ENCODE data around the gene COQ4.

Gene COQ4

DNA sequence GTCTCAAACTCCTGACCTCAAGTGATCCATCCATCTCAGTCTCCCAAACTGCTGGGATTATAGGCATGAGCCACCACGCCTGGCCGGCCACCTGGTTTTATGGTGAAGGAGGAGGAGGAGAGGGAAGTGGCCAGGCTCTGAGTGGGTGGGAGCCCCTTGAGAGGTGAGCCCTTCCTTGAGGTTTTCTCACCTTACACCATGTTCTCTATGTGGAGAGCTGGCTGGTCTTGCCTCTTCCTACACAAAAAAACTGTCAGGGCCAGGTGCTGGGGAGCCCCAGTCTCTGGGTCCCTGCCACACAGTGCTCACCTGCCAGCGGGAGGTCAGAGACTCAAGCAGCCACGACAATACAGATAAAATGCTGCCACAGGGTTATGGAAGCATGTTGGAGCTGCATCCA, 28.5 kb upstream of the COQ4 start:
- Histone ChIP-seq H3K4me3 (replicated peaks; ENCODE audit: insufficient read depth, low read length) (no peak overlapping the region), H3K27ac (replicated peaks) (no peak overlapping the region), H3K27me3 (ENCODE audit: insufficient read depth, poor library complexity, severe bottlenecking) (no peaks in the 10 kb centered on the region)
- DNase-seq (ENCODE audit: low read depth in 1 of 2, low spot score in 1 of 2): no peak
- TF ChIP-seq GABPA (IDR thresholded peaks at IDR 0.05; ENCODE audit: low read depth) (no peak), POLR2AphosphoS5 (IDR thresholded peaks at IDR 0.05; ENCODE audit: low read depth) (no peak), SPI1 (IDR thresholded peaks at IDR 0.05; ENCODE audit: borderline replicate concordance, low read depth) (no peak)
- TF ChIP-seq, protein P1, sequence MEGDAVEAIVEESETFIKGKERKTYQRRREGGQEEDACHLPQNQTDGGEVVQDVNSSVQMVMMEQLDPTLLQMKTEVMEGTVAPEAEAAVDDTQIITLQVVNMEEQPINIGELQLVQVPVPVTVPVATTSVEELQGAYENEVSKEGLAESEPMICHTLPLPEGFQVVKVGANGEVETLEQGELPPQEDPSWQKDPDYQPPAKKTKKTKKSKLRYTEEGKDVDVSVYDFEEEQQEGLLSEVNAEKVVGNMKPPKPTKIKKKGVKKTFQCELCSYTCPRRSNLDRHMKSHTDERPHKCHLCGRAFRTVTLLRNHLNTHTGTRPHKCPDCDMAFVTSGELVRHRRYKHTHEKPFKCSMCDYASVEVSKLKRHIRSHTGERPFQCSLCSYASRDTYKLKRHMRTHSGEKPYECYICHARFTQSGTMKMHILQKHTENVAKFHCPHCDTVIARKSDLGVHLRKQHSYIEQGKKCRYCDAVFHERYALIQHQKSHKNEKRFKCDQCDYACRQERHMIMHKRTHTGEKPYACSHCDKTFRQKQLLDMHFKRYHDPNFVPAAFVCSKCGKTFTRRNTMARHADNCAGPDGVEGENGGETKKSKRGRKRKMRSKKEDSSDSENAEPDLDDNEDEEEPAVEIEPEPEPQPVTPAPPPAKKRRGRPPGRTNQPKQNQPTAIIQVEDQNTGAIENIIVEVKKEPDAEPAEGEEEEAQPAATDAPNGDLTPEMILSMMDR (IDR thresholded peaks at IDR 0.05; ENCODE audit: insufficient read depth, low read length): no peak
- TF ChIP-seq, protein P2, sequence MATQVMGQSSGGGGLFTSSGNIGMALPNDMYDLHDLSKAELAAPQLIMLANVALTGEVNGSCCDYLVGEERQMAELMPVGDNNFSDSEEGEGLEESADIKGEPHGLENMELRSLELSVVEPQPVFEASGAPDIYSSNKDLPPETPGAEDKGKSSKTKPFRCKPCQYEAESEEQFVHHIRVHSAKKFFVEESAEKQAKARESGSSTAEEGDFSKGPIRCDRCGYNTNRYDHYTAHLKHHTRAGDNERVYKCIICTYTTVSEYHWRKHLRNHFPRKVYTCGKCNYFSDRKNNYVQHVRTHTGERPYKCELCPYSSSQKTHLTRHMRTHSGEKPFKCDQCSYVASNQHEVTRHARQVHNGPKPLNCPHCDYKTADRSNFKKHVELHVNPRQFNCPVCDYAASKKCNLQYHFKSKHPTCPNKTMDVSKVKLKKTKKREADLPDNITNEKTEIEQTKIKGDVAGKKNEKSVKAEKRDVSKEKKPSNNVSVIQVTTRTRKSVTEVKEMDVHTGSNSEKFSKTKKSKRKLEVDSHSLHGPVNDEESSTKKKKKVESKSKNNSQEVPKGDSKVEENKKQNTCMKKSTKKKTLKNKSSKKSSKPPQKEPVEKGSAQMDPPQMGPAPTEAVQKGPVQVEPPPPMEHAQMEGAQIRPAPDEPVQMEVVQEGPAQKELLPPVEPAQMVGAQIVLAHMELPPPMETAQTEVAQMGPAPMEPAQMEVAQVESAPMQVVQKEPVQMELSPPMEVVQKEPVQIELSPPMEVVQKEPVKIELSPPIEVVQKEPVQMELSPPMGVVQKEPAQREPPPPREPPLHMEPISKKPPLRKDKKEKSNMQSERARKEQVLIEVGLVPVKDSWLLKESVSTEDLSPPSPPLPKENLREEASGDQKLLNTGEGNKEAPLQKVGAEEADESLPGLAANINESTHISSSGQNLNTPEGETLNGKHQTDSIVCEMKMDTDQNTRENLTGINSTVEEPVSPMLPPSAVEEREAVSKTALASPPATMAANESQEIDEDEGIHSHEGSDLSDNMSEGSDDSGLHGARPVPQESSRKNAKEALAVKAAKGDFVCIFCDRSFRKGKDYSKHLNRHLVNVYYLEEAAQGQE (IDR thresholded peaks at IDR 0.05; ENCODE audit: insufficient replicate concordance, low read depth): no peak

DNA sequence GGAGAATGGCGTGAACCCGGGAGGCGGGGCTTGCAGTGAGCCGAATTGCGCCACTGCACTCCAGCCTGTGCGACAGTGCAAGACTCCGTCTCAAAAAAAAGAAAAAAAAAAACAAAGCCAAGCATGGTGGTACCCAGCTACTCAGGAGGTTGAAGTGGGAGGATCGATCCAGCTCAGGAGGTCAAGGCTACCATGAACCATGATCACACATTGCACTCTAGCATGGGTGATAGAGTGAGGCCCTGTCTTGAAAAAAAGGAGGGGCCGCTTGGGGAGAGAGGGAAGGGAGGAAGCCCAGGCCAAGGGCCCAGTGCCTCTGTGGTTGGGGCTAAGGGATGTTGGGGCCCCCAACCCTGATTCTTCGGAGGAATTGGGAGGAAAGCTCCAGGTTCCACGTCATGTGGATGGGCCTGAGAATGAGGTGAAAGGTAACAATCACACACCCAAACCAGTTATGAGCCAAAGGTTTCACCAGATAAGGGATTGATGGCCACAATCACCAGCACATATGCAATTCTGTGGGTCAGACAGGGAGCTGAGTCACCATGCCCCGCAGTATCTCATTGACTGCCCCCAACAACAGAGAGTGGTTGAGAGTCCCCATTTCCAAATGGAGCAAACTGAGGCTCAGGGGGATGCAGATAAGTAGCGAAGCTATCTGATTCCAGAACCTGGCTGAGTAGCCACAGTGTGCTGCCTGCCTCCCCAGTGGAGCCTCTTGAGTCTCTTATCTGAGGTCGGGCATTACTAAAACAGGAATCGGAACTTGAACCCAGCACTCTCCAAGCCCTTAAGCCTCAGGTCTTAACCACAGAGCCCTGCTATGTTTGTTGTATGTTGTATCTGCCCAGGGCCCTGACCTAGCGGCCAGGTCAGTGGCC, 26.1 kb upstream of the COQ4 start:
- Histone ChIP-seq H3K27me3 (ENCODE audit: insufficient read depth, poor library complexity, severe bottlenecking) (no peaks in the 10 kb centered on the region), H3K27ac (replicated peaks) (no peak overlapping the region)

DNA sequence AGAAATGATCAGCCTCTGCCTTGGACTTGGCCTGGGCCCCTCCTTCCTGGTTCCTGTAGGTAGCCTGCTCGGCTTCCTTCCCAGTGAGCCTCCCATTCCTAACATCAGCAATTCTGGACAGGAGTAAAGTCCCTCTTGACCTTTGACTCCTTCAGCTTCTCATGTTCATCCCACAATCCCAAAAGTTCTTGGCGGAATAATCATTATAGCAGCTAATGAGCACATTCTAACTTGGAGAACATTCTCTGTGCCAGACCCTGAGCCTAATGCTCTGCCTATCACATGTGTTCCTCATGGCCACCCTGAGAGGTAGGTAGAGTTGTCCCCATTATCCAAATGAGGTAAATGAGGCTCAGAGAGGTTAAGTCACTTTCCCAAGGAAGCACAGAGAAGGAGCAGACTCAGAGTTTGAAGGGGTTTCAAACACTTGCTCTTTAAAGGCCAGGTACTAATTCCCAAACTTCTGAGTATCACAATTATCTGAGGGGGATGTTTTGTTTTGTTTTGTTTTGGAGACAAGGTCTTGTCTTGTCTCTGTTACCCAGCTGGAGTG, 25.3 kb upstream of the COQ4 start:
- no peak overlapping the region for H3K27ac ChIP-seq (replicated peaks)

More for the DNA sequence above, 26.1 kb upstream of the COQ4 start:
- DNase-seq (ENCODE audit: low read depth in 1 of 2, low spot score in 1 of 2): no peak
- TF ChIP-seq POLR2AphosphoS5 (IDR thresholded peaks at IDR 0.05; ENCODE audit: low read depth): no peak
- no peak for TF ChIP-seq GABPA (IDR thresholded peaks at IDR 0.05; ENCODE audit: low read depth)
- no peak for TF ChIP-seq SPI1 (IDR thresholded peaks at IDR 0.05; ENCODE audit: borderline replicate concordance, low read depth)
- H3K4me3 ChIP-seq (replicated peaks; ENCODE audit: insufficient read depth, low read length): no peak overlapping the region

More for the DNA sequence above, 25.3 kb upstream of the COQ4 start:
- DNase-seq (ENCODE audit: low read depth in 1 of 2, low spot score in 1 of 2): no peak
- no peaks in the 10 kb centered on the region for H3K27me3 ChIP-seq (ENCODE audit: insufficient read depth, poor library complexity, severe bottlenecking)
- TF ChIP-seq POLR2AphosphoS5 (IDR thresholded peaks at IDR 0.05; ENCODE audit: low read depth) (no peak), SPI1 (IDR thresholded peaks at IDR 0.05; ENCODE audit: borderline replicate concordance, low read depth) (no peak), GABPA (IDR thresholded peaks at IDR 0.05; ENCODE audit: low read depth) (no peak)
- TF ChIP-seq, protein P1 (IDR thresholded peaks at IDR 0.05; ENCODE audit: insufficient read depth, low read length): no peak
- TF ChIP-seq, protein P2 (IDR thresholded peaks at IDR 0.05; ENCODE audit: insufficient replicate concordance, low read depth): no peak
- no peak overlapping the region for H3K4me3 ChIP-seq (replicated peaks; ENCODE audit: insufficient read depth, low read length)
